HUDEP-2 (cell line): ENCODE data around the gene STS.

Experiments used
- DNase-seq, 76 experiments: peaks; one replicate each; lab custom pipeline; 2025; ENCODE audit not compliant: unreplicated experiment in 76 of 76; lab: John Stamatoyannopoulos, UW

Gene STS

GRCh38 chrX:7134981-7135380 is 12.5 kb upstream of the STS start:
- no peak for DNase-seq

DNA sequence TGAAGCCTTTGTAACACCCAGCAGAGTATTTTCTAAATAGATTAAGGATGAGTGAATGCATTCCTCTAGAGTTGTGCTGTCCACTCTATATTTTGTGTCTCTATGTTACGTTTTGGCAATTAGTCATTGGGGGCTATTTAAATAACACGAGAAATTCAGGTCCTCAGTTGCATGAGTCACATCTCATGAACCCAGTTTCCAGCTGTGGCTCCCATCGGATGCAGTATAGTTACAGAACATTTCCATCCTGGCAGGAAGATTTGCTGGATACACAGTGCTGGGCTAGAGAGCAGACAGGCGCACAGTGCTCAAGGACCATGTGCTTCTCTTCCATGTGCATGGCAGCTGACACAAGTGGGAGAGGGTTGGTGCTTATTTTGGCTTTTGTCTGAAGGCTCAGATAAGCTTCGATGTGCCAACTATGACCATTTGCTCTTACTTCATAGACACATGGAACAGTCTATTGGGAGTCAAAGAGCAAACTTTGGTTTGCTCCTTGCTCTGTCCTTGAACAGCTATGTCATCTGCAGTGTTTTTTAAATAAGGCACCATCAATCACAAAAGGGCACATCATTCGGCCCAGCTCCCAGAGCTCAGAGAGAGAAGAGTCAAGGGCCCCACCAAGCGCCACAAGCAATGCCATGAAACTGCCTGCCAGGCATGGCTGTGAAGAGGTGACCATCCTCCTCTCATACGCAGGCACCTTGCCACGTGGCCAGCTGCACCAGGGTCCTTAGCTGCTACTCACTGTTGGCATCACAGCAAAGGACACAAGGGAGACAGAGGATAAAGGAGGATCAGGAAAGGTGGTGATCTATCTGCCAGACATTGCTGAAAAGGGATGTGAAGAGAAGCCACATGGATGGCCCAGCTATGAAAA is 8.1 kb upstream of the STS start:
- no peak for DNase-seq

DNA sequence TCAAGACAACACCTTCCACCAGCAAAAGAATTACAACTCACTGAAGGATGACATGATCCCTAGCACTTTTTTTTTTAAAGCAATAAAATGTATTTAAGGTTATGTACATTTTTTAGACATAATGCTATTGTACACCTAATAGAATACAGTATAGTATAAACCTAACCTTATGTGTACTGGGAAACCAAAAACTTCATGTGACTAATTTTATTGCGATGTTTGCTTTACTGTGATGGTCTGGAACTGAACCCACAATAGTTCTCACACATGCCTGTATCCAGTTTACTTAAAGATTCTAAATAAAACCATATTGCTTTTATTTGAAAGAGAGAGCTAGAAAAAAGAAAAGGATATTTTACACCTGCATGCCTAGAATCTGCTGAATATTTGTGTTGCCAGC is 4.4 kb upstream of the STS start:
- no peak for DNase-seq

- no peak for DNase-seq
These were observed 3.5 kb upstream of the STS start for GRCh38 chrX:7143941-7144525.

DNA sequence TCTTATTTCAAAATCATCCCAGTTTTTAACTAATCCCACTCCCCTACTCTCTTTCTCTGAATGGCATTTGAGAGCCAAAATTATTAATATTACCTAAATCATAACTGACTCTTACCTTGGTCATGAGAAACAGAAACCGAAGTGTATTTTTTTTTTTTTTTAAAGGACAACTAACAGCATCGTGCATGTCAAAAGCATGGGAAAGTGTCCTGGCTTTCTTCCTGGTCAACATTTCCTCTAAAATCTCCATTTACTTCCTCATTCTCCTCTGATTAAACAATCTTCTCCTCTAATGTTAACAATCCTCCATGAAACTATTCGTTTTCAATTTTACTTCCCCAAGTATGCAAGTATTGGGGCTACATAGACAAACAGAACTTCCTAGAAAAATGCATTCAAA is 2.1 kb upstream of the STS start:
- DNase-seq = no peak

- DNase-seq = no peak
These were observed 1.4 kb upstream of the STS start for GRCh38 chrX:7146020-7146702.

GRCh38 chrX:7146703-7147412 is 654 bp upstream of the STS start:
- DNase-seq = peak in 33 of 76 experiments; percentile 0 to 48 (median 7)

- DNase-seq = peak in 73 of 76 experiments; percentile 1 to 74 (median 49)
These were observed 704 bp downstream of the STS start, which contains the start of gene PUDP for GRCh38 chrX:7147978-7148854. Gene PUDP (minus strand): TSS chrX:7148153. CDS start chrX:7148113, 40 bp downstream.

DNA sequence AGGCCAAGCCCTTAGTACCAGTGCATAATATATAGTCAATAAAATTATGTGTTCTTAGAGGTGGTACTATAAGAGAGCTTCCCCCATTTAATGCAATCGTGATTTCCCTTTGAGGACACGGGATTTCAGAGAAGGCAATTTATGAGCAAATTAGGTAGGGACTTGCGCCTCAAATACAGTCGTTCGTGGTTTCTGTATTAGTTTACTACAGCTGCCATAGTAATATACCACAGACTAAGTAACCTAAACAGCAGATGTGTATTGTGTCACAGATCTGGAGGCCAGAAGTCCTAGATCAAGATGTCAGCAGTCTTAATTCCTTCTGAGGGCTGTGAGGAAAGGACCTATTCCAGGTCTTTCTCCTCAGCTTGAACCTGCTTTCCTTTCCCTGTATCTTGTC is 1.9 kb downstream of the STS start:
- DNase-seq = no peak

- no peak for DNase-seq
These were observed 5.7 kb downstream of the STS start for GRCh38 chrX:7153231-7153630.

GRCh38 chrX:7154041-7154597 is 6.6 kb downstream of the STS start:
- DNase-seq = no peak

GRCh38 chrX:7155163-7155562 is 7.7 kb downstream of the STS start:
- no peak for DNase-seq

DNA sequence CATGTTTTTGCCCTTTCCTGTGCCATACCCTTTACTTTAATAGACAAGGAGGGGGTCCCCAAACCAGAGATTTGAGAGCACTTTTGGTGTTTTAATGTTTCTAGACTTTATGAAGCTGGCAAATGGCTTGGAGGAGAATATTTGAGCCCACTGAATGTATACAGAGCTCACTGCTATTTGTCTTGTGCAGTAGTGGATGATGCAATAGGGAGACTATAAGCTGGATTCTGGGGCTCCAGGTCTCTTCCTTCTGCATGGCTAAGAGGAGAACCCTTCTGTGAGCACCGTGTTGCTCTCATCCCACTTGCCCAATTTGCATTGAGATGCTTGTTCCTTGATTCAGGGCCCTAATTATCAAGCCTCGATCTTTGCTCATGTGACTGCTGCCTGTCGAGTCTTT is 9.4 kb downstream of the STS start:
- no peak for DNase-seq

- no peak for DNase-seq
These were observed 11.0 kb downstream of the STS start for GRCh38 chrX:7158468-7158990.

DNA sequence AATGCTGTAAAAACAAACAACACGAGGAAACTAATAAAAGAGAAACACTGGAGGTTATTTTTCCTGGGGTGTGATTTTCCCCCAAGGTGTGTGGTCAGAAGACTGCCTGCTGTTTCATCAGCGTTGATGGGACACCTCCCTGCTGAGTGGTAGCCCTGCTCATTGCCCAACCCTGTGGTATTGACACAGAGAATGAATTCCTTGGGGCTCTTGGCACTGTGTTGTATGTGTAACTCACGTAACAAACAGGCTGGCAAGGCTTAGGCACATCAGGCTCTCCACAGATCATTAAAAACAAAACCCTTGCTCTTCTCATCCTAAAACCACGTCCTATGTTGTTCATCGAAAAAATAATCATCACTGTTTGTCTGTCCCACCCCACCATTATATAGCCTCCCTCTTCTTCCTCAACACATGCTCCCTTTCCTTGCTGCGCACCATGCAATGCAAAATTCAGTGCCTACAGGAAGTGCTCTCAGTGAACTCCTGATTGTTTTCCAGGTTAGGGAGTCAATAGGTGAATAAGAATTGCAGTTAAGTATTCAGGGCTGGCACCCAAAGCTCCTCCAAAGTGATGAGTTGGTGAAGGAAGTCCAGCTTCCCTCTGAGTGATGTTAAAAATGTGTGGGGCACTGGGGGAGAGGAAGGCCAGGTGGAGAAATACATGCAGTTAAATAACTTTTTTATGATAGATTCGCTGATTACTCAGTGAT is 11.8 kb downstream of the STS start:
- DNase-seq = no peak

- no peak for DNase-seq
These were observed 15.7 kb downstream of the STS start for GRCh38 chrX:7163146-7163677.

DNA sequence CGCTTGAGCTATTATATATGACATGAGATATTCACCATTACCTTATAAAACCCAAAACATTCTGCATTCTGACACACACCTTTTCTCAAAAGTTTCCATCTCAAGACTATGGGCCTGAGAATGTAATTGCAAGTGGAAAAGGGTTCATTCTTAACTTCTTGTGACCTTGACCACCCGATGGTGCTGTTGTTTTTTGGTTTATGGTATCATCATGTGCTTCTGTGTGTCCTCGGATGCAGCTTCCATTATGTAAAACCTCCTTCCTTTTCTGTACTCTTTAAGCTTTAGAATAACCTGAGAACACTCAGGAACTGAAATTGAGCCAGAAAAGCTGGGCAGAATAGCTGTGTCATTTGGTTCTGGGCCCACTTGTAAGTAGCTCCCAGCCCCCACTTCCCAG is 16.7 kb downstream of the STS start:
- no peak for DNase-seq

- DNase-seq = no peak
These were observed 20.9 kb downstream of the STS start for GRCh38 chrX:7168371-7168770.

DNA sequence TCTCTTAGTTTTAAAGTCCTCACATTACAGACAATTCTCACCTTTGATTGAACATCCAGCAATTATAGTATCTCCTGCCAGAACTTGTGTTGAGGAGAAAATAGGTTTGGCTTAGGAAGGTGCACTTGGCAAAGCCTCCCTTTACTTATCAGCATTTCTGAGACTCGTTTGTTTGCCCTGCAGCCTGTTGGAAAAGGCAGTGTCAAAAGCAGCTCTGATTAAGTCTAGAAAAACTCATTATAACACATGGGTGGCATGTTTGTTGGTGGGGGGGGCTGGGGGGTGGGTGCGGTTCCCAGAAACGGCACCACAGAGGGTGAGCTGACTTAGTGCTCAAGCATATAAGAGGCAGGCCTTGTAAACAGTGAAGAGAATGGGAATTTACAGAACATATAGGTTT is 22.1 kb downstream of the STS start:
- DNase-seq = no peak
